Measurements from ENCODE around the gene CACNB4.

CACNB4 gene

GRCh38 chr2:151786483-151786882, 312.4 kb downstream of the CACNB4 start:
- DNase-seq (ENCODE audit: low read depth in 2 of 2): no peak

GRCh38 chr2:151786077-151786476, 312.8 kb downstream of the CACNB4 start:
- no peak for DNase-seq (ENCODE audit: low read depth in 2 of 2)

GRCh38 chr2:151783133-151783520, 315.7 kb downstream of the CACNB4 start:
- DNase-seq (ENCODE audit: low read depth in 2 of 2): no peak
